HEK293 (cell line): Measurements from ENCODE around the gene TIAM1.

Experiments used
- CTCF ChIP-seq: fragments of 450-650 bp; formaldehyde crosslinking; IDR thresholded peaks from 2 replicates; pipeline ENCODE4 v1.5.1; 2016; ENCODE audit warnings: missing biosample characterization, missing genetic modification characterization
- ZNF140 ChIP-seq: fragments of 450-650 bp; formaldehyde crosslinking; IDR thresholded peaks from 2 replicates; pipeline ENCODE4 v1.5.1; 2016; ENCODE audit warnings: missing biosample characterization, missing genetic modification characterization
- ZNF335 ChIP-seq: fragments of 450-650 bp; formaldehyde crosslinking; conservative IDR thresholded peaks from 2 replicates; pipeline ENCODE4 v1.5.1; 2016; ENCODE audit warnings: missing biosample characterization, missing genetic modification characterization
- TF ChIP-seq, protein P1 (sequence below): fragments of 450-650 bp; IDR thresholded peaks from 2 replicates; pipeline ENCODE4 v1.5.1; 2018; ENCODE audit warnings: missing biosample characterization, mild to moderate bottlenecking, missing genetic modification characterization
- TF ChIP-seq, protein P2 (sequence below): fragments of 450-650 bp; formaldehyde crosslinking; IDR thresholded peaks from 2 replicates; pipeline ENCODE4 v1.5.1; 2016; ENCODE audit warnings: missing biosample characterization, missing genetic modification characterization

DNA sequence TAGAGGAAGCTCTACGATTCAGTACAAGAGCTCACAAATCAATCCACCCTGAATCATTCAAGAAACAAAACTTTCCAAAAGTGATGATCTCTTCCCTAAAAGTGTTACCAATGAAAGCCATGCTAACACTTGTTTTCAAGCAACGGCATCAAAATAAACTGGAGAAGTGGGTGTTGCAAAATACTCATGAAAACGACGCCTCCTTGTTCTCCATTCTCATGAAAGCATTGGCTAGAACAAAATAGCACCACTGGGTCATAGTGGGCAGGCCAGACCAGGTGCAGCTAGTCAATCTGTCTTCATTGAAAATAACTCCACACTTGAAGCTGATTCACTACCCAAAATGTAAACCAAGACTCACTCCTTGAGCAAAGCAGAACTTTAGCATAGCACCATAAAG, 4.3 kb downstream of the TIAM1 start:
- TF ChIP-seq, protein P1, sequence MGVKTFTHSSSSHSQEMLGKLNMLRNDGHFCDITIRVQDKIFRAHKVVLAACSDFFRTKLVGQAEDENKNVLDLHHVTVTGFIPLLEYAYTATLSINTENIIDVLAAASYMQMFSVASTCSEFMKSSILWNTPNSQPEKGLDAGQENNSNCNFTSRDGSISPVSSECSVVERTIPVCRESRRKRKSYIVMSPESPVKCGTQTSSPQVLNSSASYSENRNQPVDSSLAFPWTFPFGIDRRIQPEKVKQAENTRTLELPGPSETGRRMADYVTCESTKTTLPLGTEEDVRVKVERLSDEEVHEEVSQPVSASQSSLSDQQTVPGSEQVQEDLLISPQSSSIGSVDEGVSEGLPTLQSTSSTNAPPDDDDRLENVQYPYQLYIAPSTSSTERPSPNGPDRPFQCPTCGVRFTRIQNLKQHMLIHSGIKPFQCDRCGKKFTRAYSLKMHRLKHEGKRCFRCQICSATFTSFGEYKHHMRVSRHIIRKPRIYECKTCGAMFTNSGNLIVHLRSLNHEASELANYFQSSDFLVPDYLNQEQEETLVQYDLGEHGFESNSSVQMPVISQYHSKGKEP (tag by site-specific recombination): no peak
- TF ChIP-seq ZNF140: no peak
- no peak for TF ChIP-seq ZNF335
- no peak for TF ChIP-seq CTCF
- TF ChIP-seq, protein P2, sequence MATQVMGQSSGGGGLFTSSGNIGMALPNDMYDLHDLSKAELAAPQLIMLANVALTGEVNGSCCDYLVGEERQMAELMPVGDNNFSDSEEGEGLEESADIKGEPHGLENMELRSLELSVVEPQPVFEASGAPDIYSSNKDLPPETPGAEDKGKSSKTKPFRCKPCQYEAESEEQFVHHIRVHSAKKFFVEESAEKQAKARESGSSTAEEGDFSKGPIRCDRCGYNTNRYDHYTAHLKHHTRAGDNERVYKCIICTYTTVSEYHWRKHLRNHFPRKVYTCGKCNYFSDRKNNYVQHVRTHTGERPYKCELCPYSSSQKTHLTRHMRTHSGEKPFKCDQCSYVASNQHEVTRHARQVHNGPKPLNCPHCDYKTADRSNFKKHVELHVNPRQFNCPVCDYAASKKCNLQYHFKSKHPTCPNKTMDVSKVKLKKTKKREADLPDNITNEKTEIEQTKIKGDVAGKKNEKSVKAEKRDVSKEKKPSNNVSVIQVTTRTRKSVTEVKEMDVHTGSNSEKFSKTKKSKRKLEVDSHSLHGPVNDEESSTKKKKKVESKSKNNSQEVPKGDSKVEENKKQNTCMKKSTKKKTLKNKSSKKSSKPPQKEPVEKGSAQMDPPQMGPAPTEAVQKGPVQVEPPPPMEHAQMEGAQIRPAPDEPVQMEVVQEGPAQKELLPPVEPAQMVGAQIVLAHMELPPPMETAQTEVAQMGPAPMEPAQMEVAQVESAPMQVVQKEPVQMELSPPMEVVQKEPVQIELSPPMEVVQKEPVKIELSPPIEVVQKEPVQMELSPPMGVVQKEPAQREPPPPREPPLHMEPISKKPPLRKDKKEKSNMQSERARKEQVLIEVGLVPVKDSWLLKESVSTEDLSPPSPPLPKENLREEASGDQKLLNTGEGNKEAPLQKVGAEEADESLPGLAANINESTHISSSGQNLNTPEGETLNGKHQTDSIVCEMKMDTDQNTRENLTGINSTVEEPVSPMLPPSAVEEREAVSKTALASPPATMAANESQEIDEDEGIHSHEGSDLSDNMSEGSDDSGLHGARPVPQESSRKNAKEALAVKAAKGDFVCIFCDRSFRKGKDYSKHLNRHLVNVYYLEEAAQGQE: no peak
